COR-L47 (cell line): ENCODE data around the gene RFX5.

Experiments used
- DNase-seq: peaks from one replicate; lab custom pipeline; 2025; lab: John Stamatoyannopoulos, UW

Gene RFX5

GRCh38 chr1:151325231-151325630 lies 21.8 kb downstream of the RFX5 start:
- DNase-seq, result no peak

GRCh38 chr1:151324390-151324930 lies 22.6 kb downstream of the RFX5 start:
- DNase-seq, result no peak

- DNase-seq, result no peak
These were observed 28.1 kb downstream of the RFX5 start for GRCh38 chr1:151318975-151319374.

- no peak for DNase-seq
These were observed 31.4 kb downstream of the RFX5 start for GRCh38 chr1:151315565-151316235.

GRCh38 chr1:151314137-151314875 lies 32.7 kb downstream of the RFX5 start:
- DNase-seq, result no peak

GRCh38 chr1:151313501-151313900 lies 33.6 kb downstream of the RFX5 start:
- DNase-seq, result no peak

- no peak for DNase-seq
These were observed 34.2 kb downstream of the RFX5 start for GRCh38 chr1:151312826-151313225.

GRCh38 chr1:151312411-151312810 lies 34.6 kb downstream of the RFX5 start:
- DNase-seq, result no peak

- DNase-seq, result no peak
These were observed 35.3 kb downstream of the RFX5 start for GRCh38 chr1:151311589-151312331.

GRCh38 chr1:151311011-151311410 lies 36.0 kb downstream of the RFX5 start:
- DNase-seq, result no peak

GRCh38 chr1:151309811-151310323 lies 37.2 kb downstream of the RFX5 start:
- no peak for DNase-seq

- no peak for DNase-seq
These were observed 52.1 kb downstream of the RFX5 start for GRCh38 chr1:151294742-151295462.

- no peak for DNase-seq
These were observed 54.0 kb downstream of the RFX5 start for GRCh38 chr1:151293093-151293492.

GRCh38 chr1:151292207-151293030 lies 54.6 kb downstream of the RFX5 start:
- no peak for DNase-seq

GRCh38 chr1:151290709-151291303 lies 56.2 kb downstream of the RFX5 start:
- DNase-seq, result no peak
